Aorta (tissue), 5 donors: ENCODE data around the gene AGBL4. TPM values are rescaled to one million over a fixed set of nuclear protein-coding genes. Genes with fewer than 3 reads are reported as not detected.

Experiments used
- ATAC-seq: fragments of 200-7000 bp; cut with Tn5 transposase; one replicate; pipeline ENCODE4 v1.9.1; 2022; ENCODE audit warnings: moderate library complexity; ENCODE audit not compliant: low FRiP score
- DNase-seq, 2 donors: peaks; one replicate each; pipeline ENCODE4 v3.0.0-alpha.2; 2020
- H3K27ac ChIP-seq, 2 donors: one replicate each; pipeline ENCODE4 v1.5.1; 2013; ENCODE audit warnings: low read length in 2 of 2, mild to moderate bottlenecking in 2 of 2, moderate library complexity in 2 of 2, control low read depth in 1 of 2, inconsistent platforms in 1 of 2, low read depth in 1 of 2
- H3K27me3 ChIP-seq, 2 donors: one replicate each; pipeline ENCODE4 v1.6.1; 2013; ENCODE audit warnings: control low read depth in 1 of 2, low read length in 1 of 2, mild to moderate bottlenecking in 1 of 2, moderate library complexity in 1 of 2; ENCODE audit not compliant: insufficient read depth in 2 of 2, control insufficient read depth in 1 of 2
- H3K36me3 ChIP-seq, 2 donors: one replicate each; pipeline ENCODE4 v1.6.1; 2013; ENCODE audit warnings: control low read depth in 1 of 2, low read length in 1 of 2, mild to moderate bottlenecking in 1 of 2; ENCODE audit not compliant: insufficient read depth in 2 of 2, control insufficient read depth in 1 of 2
- H3K4me1 ChIP-seq, 2 donors: one replicate each; pipeline ENCODE4 v1.6.1; 2013; ENCODE audit warnings: low read length in 2 of 2, control low read depth in 1 of 2, mild to moderate bottlenecking in 1 of 2, moderate library complexity in 1 of 2; ENCODE audit not compliant: insufficient read depth in 2 of 2, control insufficient read depth in 1 of 2
- H3K4me3 ChIP-seq, 2 donors: one replicate each; pipeline ENCODE4 v1.5.1; 2013; ENCODE audit warnings: low read length in 2 of 2, control low read depth in 1 of 2, mild to moderate bottlenecking in 1 of 2
- H3K9me3 ChIP-seq: one replicate; pipeline ENCODE4 v1.6.1; 2013; ENCODE audit warnings: mild to moderate bottlenecking, low read length; ENCODE audit not compliant: control insufficient read depth
- WGBS, 2 donors: extraction: QIAGEN DNeasy Blood & Tissue Kit; methylation state at CpG; one replicate each; pipeline ENCODE4 v1.1.7; 2013; 5-methylcytosine and 5-hydroxymethylcytosine counted together
- intact Hi-C, 2 donors: fragments of 100-400 bp; cut with DNase I; formaldehyde crosslinking; loops; one replicate each; pipeline versions ENCODE4 v1.14.2 to v1.15.0; 2022
- polyA plus RNA-seq, 2 donors: library from polyadenylated mRNA; stranded (reverse); fragments of 200-250 nt; gene quantifications; one replicate each; pipeline ENCODE4 v1.2.3, GENCODE V29; 2013
- total RNA-seq, 2 donors: library from RNA; stranded (reverse); fragmentation: NEBNext Ultra II Directional; extraction: Animal tissue kit (Norgen Biotek cat#: 25700); gene quantifications; one replicate each; pipeline ENCODE4 v1.2.1, GENCODE V29; 2021
- donor health status: healthy with polysubstance abuse.
- donor health status: Bipolar disorder and iron deficiency.
- donor health status: DM: no; HTN: no; CAD: no.
- donor health status: DM: no; HTN: no; CAD: no.
- donor health status: DM: yes; HTN: yes; CAD: no.

AGBL4 gene
- total and polyA plus RNA-seq, 4 donors = 0.18 TPM; not detected in 3

GRCh38 chr1:48717082-48717481 lies 1306.7 kb downstream of the AGBL4 start:
- H3K4me3 ChIP-seq = no peak overlapping the region
- H3K27ac ChIP-seq = no peak overlapping the region
- no peaks in the 10 kb centered on the region for H3K4me1 ChIP-seq
- 73 to 97% methylated on average over 1 of the region's 1 CpG for WGBS, 2 donors
- intact Hi-C loops = loop anchor here in 1 of 2 donors (10.0 kb wide), 1 partner anchor 708 kb away; no protein-coding TSS in a partner anchor
- H3K36me3 ChIP-seq = no peaks in the 10 kb centered on the region
- DNase-seq (no peak), ATAC-seq (no peak)
- H3K27me3 ChIP-seq = no peaks in the 10 kb centered on the region
- no peaks in the 10 kb centered on the region for H3K9me3 ChIP-seq

GRCh38 chr1:48715921-48716320 lies 1307.8 kb downstream of the AGBL4 start:
- no peaks in the 10 kb centered on the region for H3K4me1 ChIP-seq
- H3K4me3 ChIP-seq = no peak overlapping the region
- H3K9me3 ChIP-seq = no peaks in the 10 kb centered on the region
- no peak overlapping the region for H3K27ac ChIP-seq
- no peak for ATAC-seq
- H3K36me3 ChIP-seq = no peaks in the 10 kb centered on the region
- intact Hi-C loops = loop anchor here in 1 of 2 donors (10.0 kb wide), 1 partner anchor 709 kb away; no protein-coding TSS in a partner anchor
- no peaks in the 10 kb centered on the region for H3K27me3 ChIP-seq
- no peak for DNase-seq
- WGBS, 2 donors = 88 to 91% methylated on average over 5 of the region's 5 CpGs

- Histone ChIP-seq H3K36me3 (no peaks in the 10 kb centered on the region), H3K27ac (no peak overlapping the region), H3K9me3 (no peaks in the 10 kb centered on the region), H3K27me3 (no peaks in the 10 kb centered on the region), H3K4me1 (no peaks in the 10 kb centered on the region), H3K4me3 (no peak overlapping the region)
- 95 to 100% methylated on average over 2 of the region's 2 CpGs for WGBS, 2 donors
- intact Hi-C loops = loop anchor here in 1 of 2 donors (10.0 kb wide), 1 partner anchor 714 kb away; no protein-coding TSS in a partner anchor
- ATAC-seq = no peak
- DNase-seq = no peak
Observed at GRCh38 chr1:48710915-48711314, 1312.8 kb downstream of the AGBL4 start.

- WGBS, 2 donors = 94 to 97% methylated on average over 2 of the region's 2 CpGs
Observed at GRCh38 chr1:48710318-48710717, 1313.4 kb downstream of the AGBL4 start.

GRCh38 chr1:48704736-48705135 lies 1319.0 kb downstream of the AGBL4 start:
- intact Hi-C loops = loop anchor here in 1 of 2 donors (5.0 kb wide), 1 partner anchor 42 kb away; no protein-coding TSS in a partner anchor
- WGBS, 2 donors = 93% methylated on average over 6 of the region's 6 CpGs
- H3K4me1 ChIP-seq = no peaks in the 10 kb centered on the region
- no peaks in the 10 kb centered on the region for H3K27me3 ChIP-seq
- H3K27ac ChIP-seq = no peak overlapping the region
- no peaks in the 10 kb centered on the region for H3K36me3 ChIP-seq
- H3K9me3 ChIP-seq = no peaks in the 10 kb centered on the region
- DNase-seq (no peak), ATAC-seq (no peak)
- no peak overlapping the region for H3K4me3 ChIP-seq

More at GRCh38 chr1:48710318-48710717, 1313.4 kb downstream of the AGBL4 start:
- intact Hi-C loops = loop anchor here in 1 of 2 donors (10.0 kb wide), 1 partner anchor 714 kb away; no protein-coding TSS in a partner anchor
- H3K27me3 ChIP-seq = no peaks in the 10 kb centered on the region
- ATAC-seq (no peak), DNase-seq (no peak)
- H3K4me3 ChIP-seq = no peak overlapping the region
- no peak overlapping the region for H3K27ac ChIP-seq
- H3K9me3 ChIP-seq = no peaks in the 10 kb centered on the region
- no peaks in the 10 kb centered on the region for H3K36me3 ChIP-seq
- H3K4me1 ChIP-seq = no peaks in the 10 kb centered on the region

GRCh38 chr1:48701445-48701844 lies 1322.3 kb downstream of the AGBL4 start:
- ATAC-seq (no peak), DNase-seq (no peak)
- Histone ChIP-seq H3K4me3 (no peak overlapping the region), H3K27ac (no peak overlapping the region), H3K36me3 (no peaks in the 10 kb centered on the region), H3K27me3 (no peaks in the 10 kb centered on the region), H3K4me1 (no peaks in the 10 kb centered on the region), H3K9me3 (no peaks in the 10 kb centered on the region)
- intact Hi-C loops = no loop called here
- WGBS, 2 donors = 95 to 97% methylated on average over 2 of the region's 2 CpGs

GRCh38 chr1:48697066-48697707 lies 1326.6 kb downstream of the AGBL4 start:
- 19 to 21% methylated on average over 5 of the region's 5 CpGs for WGBS, 2 donors
- no peaks in the 10 kb centered on the region for H3K27me3 ChIP-seq
- H3K9me3 ChIP-seq = no peaks in the 10 kb centered on the region
- no peaks in the 10 kb centered on the region for H3K4me1 ChIP-seq
- no peaks in the 10 kb centered on the region for H3K36me3 ChIP-seq
- ATAC-seq (no peak), DNase-seq (peak; percentile 60 to 87)
- H3K27ac ChIP-seq = no peak overlapping the region
- intact Hi-C loops = loop anchor here (2.0 to 5.0 kb wide), 3 partner anchors 20 to 125 kb away; no protein-coding TSS in a partner anchor
- H3K4me3 ChIP-seq = no peak overlapping the region

GRCh38 chr1:48695161-48695560 lies 1328.6 kb downstream of the AGBL4 start:
- no peaks in the 10 kb centered on the region for H3K36me3 ChIP-seq
- 90 to 93% methylated on average over 2 of the region's 2 CpGs for WGBS, 2 donors
- ATAC-seq (no peak), DNase-seq (no peak)
- no peak overlapping the region for H3K27ac ChIP-seq
- H3K4me3 ChIP-seq = no peak overlapping the region
- H3K27me3 ChIP-seq = no peaks in the 10 kb centered on the region
- H3K4me1 ChIP-seq = no peaks in the 10 kb centered on the region
- intact Hi-C loops = loop anchor here (5.0 kb wide), 2 partner anchors 118 to 123 kb away; no protein-coding TSS in a partner anchor
- no peaks in the 10 kb centered on the region for H3K9me3 ChIP-seq
